EL (cell line): ENCODE results near the gene ADD2.
"Not testable (repeated sequence)": the region's sequence is repeated elsewhere in the genome, so short reads cannot be mapped to it uniquely, and the experiment has no call there.

Experiments used
- DNase-seq: peaks from one replicate; pipeline ENCODE4 v3.0.0-alpha.2; 2016

The ADD2 gene

DNA sequence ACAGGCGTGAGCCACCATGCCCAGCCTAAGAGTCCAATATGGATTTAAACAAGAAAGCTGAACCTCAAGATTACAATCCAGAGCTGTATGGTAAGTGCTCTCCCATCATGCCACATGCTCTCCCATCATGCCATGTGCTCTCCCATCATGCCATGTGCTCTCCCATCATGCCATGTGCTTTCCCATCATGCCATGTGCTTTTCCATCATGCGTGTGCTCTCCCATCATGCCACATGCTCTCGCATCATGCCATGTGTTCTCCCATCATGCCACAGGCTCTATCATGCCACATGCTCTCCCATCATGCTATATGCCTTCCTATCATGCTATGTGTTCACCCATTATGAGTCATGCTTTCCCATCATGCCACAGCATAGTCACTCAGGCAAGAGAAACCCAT lies 20.7 kb downstream of the ADD2 start:
- no peak for DNase-seq

DNA sequence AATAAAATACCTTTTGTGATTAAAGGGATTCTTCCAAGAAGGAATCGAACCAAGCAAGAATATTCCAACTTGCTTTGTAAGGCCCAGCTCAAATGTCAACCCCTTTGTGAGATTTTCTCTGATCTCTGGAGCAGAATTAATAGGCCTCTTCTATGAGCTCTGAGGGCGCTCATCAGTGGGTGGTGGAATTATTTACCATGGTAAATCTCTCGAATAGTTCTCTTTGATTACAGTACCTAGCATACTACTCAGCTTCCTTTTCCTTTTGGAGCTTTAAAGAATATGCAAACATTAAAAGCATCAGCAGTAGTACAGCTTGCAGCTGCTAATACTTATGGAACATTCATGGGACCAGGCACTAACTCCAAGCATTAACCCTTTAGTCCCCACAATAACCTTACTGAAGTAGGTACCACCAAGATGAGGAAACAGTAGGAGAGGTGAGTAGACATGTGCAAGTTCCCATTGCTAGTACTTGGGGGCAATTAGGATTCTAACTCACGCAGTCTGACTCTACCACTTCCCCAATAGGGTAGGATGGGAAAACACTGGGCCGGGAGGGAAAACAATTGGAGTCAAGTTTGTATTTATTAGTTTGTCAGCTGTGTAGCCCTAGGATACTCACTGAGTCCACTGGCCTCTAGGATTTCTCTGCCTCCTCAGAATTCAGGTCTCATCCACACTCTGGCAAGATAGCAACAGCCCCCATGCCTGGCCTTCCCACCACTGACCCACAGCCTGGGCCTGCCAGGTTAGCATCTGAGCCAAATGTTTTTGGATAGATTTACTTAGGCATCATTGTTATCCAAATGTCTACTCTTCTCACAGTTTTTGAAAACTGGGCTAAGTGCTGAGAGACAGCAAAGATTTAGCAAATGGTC lies 21.7 kb downstream of the ADD2 start:
- DNase-seq: no peak

DNA sequence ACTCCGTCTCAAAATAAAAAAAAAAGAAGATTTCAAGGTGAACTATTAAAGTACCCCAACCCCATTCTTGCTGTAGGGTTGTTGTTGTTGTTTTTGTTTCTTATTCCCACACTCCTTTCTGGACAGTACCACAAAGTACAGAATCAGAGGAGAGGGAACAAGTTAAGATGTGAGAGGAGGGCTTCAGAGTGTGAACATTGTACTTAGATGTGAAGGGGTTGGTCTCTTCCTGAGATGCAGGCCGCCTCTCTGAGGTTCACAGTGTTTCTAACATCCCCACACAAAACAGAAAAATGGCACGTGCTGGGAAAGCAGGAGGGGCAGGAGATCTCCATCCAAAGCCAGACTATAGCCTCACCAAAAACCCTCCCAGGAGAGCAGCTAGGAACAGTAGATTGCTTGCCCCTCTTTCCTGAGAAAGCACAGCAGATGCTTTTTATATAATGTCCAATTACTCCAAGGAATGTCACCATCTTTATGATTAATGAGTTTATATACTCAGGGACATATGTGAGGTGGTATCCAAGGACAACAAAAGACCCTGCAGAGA lies 22.6 kb downstream of the ADD2 start:
- DNase-seq: no peak

DNA sequence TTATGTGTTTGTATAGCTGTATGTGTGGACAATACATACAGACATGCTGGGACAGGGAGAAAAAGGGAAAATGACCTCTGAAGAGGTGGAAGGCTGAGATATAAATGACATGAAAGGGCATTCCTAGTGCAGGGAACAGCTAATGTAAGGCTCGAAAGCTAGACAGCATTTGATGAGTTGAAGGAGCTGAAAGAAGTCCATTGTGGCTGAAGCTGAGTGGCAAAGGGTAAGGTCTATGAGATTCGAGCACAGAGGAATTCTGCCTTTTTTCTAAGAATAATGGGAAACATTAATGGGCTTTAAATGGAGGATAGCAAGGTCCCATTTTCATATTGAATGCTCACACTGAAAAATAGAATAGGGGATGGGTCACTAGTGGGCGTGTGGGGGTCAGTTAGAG lies 23.6 kb downstream of the ADD2 start:
- DNase-seq: no peak

DNA sequence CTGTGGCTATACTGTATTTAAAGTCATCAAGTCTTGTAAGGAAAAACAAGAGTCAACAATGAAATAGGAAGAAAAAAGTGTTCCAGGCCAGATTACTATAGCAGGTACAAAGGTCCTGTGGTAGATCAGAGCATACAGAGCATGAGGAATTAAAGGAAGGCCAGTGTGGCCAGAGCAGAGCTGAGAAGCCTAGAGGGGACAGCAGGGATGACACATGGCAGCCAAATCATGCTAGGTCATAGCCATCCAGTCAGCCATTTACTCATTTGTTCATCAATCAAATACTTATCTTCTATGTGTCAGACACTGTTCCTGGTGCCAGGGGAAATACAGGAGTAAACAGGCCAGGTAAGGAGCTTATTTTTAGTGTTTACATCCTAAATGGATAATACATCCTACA lies 24.3 kb downstream of the ADD2 start:
- no peak for DNase-seq

DNA sequence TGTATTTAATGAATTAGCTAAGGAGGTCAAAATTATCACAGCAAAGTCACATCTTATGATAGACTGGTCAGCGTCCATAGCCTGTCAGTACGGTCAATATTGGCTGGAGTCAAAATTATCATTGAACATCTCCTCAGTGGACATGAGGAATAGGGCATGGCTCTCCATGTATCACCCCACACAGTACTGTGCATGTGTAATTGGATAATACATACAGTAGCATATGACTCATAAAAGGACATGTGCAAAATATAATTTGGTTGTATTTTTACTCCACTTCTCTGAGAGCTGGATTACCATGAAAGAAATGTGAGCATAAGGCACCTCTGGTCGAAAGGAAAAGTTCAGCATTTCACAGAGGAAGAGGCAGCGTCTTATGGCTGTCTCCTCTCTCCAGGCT lies 24.9 kb downstream of the ADD2 start:
- DNase-seq: no peak

DNA sequence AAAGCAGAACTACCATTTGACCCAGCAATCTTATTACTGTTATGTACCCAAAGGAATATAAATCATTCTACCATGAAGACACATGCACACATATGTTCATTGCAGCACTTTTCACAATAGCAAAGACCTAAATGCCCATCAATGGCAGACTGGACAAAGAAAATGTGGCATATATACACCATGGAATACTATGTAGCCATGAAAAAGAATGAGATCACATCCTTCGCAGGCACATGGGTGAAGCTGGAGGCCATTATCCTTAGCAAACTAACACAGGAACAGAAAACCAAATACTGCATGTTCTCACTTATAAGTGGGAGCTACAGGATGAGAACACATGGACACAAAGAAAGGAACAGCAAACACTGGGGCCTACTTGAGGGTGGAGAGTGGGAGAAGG lies 28.5 kb downstream of the ADD2 start:
- DNase-seq: not testable (repeated sequence)

DNA sequence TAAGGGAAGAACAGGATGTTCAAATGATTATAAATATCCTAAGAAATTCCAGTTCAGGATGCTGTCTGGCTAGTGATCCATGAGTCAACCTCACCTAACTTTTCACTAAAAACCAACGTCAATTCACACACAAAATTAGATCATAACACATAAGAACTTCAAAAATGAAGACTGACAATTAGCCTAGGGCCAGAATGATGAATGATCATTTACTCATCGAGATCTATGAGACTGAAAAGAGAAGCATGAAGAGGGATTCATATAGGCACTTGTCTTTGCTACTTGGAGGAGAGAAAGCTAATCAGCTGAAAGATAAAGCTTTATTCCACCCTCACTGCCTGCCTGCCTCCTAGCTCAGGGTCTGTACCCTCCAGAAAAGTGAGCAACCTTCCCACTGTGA lies 29.8 kb downstream of the ADD2 start:
- DNase-seq: no peak

DNA sequence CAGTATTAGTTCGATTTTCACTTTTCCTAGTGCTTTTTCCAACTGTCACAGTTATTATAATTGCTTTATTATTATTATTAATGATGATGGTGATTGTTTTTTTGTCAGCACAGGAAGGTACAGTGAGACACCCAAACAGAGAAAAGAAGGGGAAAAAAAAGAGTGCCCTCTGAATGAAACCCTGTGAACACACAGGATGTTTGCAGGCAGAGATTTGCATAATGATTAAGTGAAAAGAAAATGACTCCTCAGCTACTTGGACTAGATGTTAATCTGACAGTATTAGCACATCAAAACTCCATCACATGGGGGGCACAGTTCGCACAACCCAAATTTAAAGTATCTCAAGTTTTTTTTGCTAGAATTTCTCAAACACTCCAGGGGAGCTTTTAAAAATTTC lies 32.9 kb downstream of the ADD2 start:
- DNase-seq: no peak

DNA sequence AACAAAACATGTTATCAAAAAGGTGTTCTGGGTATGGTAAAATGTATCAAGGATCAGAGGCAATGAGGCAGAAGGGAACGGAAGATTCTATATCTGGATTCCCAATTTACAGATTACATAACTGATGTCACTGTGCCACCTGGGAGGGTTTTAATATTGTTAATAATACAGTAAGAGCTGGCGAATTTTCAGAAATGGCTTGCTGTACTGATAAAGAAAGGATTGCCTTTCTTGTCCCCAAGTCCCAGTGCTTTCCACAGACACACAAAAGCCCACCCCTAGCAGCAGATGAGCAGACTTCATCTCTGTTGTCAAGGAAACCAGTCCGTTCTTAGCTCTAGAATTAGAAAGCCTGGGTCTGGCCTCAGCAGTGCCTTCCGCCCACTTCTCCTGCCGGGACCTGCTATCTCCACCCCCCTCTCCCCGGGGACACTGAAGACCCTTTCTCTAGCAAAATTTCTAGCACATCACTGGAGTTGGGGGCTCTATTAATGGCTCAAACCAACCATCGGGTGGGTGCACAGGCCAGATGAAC lies 34.3 kb downstream of the ADD2 start:
- DNase-seq: no peak

DNA sequence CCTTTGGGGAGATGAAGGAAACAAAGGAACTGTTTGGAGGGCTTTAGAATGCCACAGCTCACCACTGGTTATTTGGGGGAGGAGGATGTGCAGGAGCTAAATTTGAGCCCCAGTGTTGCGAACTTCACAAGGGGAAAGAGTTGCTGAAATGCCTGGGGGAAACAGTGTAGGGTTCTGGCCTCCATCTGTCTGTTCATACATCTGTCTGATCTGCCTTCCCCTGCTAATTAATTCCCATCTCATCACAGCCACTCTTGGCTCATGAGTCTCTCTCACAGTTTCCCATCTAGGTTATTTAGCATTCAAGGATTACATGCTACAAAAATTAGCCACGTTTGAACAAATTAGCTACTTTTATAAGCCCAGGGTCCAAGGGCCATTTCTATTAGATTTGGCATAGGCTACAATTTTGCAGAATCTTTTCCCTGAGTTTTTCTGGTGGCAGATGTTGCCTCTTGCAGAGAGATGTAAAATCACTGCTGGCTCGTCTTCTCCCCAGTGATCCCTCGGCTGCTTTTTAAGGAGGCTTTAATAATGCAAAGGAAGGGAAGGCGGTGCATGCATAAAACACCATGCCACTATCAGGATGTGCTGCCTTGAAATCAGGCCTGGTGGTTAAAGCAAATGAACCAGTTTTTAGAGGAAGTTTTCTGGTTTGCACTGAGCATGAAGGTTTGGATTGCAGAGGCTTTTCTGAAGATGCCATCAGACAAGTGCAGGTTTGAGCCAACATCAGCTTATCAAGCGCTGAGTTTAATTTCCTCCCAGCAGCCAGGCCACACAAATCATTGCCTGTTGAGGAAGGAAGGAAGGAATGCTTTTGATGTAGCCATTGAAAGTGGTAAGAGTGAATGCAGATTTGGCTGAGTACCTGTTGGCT lies 35.0 kb downstream of the ADD2 start:
- no peak for DNase-seq

DNA sequence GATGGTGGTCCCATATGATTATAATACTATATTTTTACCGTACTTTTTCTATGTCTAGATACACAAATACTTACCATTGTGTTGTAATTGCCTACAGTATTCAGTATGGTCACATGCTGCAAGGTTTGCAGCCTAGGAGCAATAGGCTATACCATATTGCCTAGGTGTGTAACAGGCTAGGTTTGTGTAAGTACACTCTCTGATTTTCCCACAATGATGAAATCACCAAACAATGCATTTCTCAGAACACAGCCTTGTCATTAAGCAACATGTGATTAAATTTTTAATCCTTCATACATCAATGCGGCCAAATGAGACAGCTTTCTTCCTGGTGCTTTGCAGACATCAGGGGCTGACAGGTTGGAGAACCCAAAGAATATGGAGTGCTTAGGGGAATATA lies 37.3 kb downstream of the ADD2 start:
- no peak for DNase-seq

DNA sequence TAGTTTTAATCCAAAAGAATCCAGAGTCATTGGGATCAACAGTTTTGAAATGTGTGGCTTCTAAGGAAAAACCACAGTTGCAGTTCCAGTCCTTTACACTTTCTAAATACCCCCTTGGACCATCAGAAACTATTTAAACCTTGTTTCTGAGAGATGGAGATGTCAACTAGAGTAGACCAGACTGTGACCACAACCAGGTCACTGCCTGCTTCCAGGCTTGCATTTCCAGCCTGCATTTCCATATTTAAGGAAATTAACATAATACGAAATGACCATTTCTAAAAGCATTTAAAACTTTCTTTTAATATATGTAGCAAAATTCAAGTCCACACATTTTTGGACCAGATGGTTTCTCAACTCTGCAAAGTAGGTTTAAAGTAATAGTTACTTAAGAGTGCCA lies 38.4 kb downstream of the ADD2 start:
- no peak for DNase-seq

DNA sequence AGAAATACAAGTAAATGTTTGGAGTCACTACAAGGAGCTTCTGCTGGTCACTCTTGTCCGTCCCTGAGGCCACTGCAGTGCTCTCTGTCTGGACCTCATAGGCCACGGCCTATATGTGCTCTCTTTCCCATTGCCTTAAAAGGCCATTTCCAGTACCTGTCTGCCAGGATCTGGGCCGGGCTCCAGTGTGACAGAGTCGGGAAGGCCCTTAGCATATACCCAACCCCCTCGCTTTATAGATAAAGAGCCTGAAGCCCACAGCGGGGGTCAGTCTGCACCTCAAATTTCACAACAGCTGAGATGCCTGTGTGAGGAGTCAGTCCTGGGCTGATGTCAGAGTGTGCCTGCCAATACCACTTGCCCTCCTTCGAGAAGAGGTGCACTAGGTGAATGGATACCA lies 39.9 kb downstream of the ADD2 start:
- DNase-seq: no peak

DNA sequence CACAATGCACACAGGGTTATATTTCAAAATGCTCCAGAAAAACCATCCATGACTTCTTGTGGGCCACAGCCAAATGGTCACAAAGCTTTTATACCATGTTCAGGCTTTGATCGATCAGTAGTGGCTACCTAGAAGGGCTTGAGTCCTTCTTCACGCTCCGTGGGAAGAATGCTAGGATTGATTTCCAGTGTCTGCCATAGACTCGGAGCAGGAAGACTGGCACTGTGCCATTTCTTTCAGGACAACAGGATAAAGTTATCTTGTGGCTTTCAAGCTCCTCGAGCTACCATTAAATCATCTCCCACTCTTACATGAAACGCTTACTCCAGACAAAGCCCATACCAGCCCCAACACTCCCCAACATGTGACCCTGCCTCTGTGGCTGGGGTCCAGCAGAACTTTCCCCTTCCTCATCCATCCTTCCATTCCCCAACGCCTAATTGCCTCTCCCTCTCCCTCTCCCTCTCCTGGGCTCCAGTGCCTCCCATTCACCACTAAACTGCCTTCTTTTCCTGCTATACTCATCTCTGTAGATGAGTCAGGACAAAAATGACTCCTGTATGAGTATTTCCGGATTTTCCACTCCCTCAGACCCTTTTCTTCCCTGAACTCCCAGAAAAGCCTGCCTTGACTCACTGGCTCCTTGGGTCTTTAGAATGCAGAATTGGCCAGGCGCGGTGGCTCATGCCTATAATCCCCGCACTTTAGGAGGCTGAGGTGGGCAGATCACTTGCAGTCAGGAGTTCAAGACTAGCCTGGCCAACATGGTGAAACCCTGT lies 40.9 kb downstream of the ADD2 start:
- peak; percentile 55 for DNase-seq

DNA sequence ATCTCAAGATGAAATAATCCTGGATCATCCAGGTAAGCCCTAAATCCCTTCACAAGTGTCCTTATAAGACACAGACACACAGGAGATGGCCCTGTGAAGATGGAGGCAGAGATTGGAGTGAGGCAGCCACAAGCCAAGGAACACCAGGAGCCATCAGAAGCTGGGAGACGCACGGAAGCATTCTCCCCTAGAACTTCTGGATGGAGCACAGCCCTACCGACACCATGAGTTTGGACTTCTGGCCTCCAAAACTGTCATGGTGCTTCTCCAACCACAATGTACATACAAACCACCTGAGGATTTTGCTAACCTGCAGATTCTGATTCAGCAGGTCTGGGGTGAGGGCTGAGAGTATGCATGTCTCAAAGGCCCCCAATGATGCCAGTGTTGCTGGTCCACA lies 42.5 kb downstream of the ADD2 start:
- no peak for DNase-seq

DNA sequence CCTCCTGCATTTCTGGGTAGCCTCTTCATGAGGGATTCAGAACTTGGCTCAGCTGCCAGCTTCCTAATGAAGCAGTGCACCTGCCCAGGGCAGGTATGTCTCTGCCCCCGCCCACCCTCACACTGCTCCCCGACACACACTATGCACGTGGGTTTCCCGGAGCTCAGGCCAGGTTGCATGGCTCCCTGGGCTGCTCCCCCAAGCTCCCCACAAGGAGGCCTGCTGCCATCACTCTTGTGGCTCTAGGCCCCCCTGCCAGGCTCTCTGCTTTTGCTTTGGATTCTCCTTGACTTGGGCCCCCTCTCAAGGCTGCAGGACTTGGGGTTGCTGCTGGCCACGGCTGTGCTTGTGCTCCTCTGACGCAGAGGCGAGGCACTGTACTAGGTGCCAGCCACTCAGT lies 43.6 kb downstream of the ADD2 start:
- DNase-seq: no peak

DNA sequence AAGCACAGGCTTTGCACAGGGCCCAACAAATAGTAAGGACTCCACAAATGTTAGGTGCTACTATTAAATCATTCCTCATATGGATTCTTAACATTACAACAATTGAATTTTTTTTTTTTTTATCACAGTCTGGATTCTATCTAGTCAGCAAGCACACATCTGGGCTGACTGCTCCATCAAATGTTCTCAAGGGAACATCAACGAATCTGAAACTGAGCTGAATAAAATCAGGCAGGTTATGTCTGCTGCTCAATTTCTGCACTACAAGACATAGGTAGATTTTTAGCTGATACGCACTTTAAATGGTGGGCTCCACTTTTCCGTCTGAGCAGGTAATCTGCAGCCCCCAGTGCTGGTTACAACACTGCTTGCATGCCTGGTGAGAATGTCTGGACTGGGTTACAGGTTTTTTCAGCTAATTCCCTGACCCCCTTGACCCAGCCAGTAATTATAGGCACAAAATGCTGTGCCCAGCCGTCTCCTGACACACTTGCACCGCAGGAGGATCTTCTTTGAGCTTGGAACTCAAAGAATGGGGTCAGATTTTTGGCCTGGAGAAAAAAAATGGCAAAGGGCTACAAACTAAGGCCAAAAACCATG lies 44.6 kb downstream of the ADD2 start:
- DNase-seq: no peak

DNA sequence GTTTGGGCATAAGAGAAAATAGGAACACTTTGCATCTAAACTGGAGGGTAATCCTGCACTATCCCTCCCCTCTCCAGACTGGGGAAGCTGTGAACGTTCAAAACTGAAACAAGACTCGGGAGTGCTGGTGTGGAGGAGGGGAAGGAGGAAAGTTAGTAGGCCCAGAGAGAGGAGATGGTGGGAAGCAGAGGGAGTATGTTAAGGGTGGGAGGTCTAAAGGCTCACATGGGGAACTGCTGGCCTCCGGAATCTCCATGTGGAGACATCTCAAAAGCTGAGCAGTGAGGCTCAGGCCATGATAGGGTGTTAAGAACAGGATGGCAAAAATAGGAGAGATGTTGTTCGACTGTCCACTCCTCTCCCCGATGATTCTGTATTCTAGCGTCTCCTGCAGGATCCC lies 47.9 kb downstream of the ADD2 start:
- no peak for DNase-seq

DNA sequence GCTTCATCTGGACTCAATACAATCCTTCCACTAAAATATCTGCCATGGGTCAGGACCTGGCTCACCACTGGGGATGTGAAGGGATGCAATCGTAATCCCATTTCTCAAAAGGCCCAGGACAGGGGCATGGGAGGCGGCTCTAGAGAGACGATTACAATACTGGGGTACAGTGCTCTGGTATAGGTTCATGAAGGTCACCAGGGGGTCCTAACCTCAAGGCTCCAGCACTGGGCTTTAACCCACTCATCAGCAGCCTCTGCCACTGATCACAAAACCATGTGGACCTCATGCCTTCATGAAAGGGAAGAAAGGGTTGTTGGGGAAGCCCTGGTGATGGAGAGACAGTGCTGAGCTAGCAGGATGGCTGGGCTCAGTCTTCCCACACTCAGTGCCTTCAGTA lies 48.8 kb downstream of the ADD2 start:
- DNase-seq: no peak

DNA sequence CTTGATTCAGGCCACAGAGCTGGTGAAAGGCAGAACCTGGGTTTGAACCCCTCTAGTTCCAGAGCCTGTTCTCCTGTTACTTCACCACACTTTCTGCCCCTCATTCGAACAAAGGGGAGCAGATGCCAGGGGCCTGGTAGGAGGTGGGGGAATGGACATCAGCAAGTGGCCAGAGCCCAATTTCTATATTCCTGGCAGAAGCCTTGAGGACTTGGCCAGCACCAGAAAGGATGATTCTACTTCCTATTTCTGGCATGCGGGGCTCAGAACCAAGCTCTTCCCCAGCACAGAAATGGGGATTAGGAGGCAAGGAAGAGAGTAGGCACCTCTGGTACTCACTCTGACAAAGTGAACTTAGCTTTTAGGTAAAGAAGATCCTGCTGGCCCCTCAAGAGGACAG lies 49.3 kb downstream of the ADD2 start:
- DNase-seq: no peak

DNA sequence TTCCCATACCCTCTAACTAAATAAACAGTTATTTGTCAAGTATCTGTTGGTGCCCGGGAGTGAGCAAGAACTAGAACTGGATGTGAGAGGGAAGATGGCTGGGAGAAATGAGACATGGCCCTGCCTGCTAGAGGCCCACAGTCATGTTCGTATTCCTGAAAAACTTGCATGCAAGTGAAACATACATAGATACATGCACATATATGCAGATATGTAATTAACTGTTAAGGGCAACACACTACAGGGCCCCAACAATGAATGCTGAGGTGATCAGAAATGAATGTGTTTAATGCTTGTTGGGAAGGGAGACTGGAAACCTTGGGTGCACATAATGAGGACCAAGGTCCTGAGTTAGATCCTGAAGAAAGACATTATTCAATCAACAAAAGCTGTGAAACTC lies 49.8 kb downstream of the ADD2 start:
- DNase-seq: no peak
